Mesothelial cell of epicardium (in vitro differentiated cells): ENCODE measurements around the gene EEIG1. TPM values are rescaled to one million over a fixed set of nuclear protein-coding genes. Genes with fewer than 3 reads are reported as not detected.

Experiments
- DNase-seq, 2 experiments: peaks; one replicate each; pipeline ENCODE4 v3.0.0; 2021; ENCODE audit warnings: low spot score in 2 of 2; ENCODE audit not compliant: unreplicated experiment in 2 of 2
- H3K27ac Mint-ChIP-seq: 2 replicates; pipeline ENCODE4 v1.8.0; 2021; ENCODE audit warnings: mixed read lengths
- H3K27me3 Mint-ChIP-seq: 2 replicates; pipeline ENCODE4 v1.8.0; 2021; ENCODE audit warnings: low read depth, mixed read lengths
- H3K36me3 Mint-ChIP-seq: 2 replicates; pipeline ENCODE4 v1.8.0; 2021; ENCODE audit warnings: mixed read lengths
- H3K4me1 Mint-ChIP-seq: 2 replicates; pipeline ENCODE4 v1.8.0; 2021; ENCODE audit warnings: mixed read lengths
- H3K4me3 Mint-ChIP-seq: 2 replicates; pipeline ENCODE4 v1.8.0; 2021; ENCODE audit warnings: mild to moderate bottlenecking, moderate library complexity, mixed read lengths
- H3K9me3 Mint-ChIP-seq: 2 replicates; pipeline ENCODE4 v1.8.0; 2021; ENCODE audit warnings: mixed read lengths
- total RNA-seq: library from RNA; stranded (reverse); gene quantifications from 3 replicates; pipeline ENCODE4 v1.2.1, GENCODE V29; 2021
- TF ChIP-seq, protein P1 (sequence below): fragments of 200-600 bp; sonication (generic); IDR thresholded peaks from one replicate; pipeline ENCODE4 v1.5.0; 2021; ENCODE audit warnings: antibody characterized with exemption; ENCODE audit not compliant: unreplicated experiment

The EEIG1 gene
- total RNA-seq, 1 donor from 2014 or later: 67.4 TPM

GRCh38 chr9:128005923-128006322 is 25.1 kb upstream of the EEIG1 start:
- Mint-ChIP-seq H3K36me3 (peaks cover 3% of the 10 kb centered on the region), H3K4me3 (no peak overlapping the region), H3K9me3 (peaks cover 8% of the 10 kb centered on the region), H3K27me3 (no peaks in the 10 kb centered on the region), H3K27ac (peak overlapping the region; percentile 16), H3K4me1 (peaks cover 23% of the 10 kb centered on the region)
- DNase-seq: no peak
- TF ChIP-seq, protein P1, sequence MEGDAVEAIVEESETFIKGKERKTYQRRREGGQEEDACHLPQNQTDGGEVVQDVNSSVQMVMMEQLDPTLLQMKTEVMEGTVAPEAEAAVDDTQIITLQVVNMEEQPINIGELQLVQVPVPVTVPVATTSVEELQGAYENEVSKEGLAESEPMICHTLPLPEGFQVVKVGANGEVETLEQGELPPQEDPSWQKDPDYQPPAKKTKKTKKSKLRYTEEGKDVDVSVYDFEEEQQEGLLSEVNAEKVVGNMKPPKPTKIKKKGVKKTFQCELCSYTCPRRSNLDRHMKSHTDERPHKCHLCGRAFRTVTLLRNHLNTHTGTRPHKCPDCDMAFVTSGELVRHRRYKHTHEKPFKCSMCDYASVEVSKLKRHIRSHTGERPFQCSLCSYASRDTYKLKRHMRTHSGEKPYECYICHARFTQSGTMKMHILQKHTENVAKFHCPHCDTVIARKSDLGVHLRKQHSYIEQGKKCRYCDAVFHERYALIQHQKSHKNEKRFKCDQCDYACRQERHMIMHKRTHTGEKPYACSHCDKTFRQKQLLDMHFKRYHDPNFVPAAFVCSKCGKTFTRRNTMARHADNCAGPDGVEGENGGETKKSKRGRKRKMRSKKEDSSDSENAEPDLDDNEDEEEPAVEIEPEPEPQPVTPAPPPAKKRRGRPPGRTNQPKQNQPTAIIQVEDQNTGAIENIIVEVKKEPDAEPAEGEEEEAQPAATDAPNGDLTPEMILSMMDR: no peak

GRCh38 chr9:128003966-128004604 is 23.3 kb upstream of the EEIG1 start:
- H3K9me3 Mint-ChIP-seq: peaks cover 12% of the 10 kb centered on the region
- H3K36me3 Mint-ChIP-seq: peaks cover 6% of the 10 kb centered on the region
- no peaks in the 10 kb centered on the region for H3K27me3 Mint-ChIP-seq
- TF ChIP-seq, protein P1: no peak
- H3K4me1 Mint-ChIP-seq: peaks cover 23% of the 10 kb centered on the region
- H3K4me3 Mint-ChIP-seq: no peak overlapping the region
- H3K27ac Mint-ChIP-seq: no peak overlapping the region
- DNase-seq: no peak

GRCh38 chr9:128002959-128003358 is 22.2 kb upstream of the EEIG1 start:
- no peaks in the 10 kb centered on the region for H3K27me3 Mint-ChIP-seq
- no peak overlapping the region for H3K27ac Mint-ChIP-seq
- no peak for DNase-seq
- no peak overlapping the region for H3K4me3 Mint-ChIP-seq
- peaks cover 23% of the 10 kb centered on the region for H3K4me1 Mint-ChIP-seq
- peaks cover 4% of the 10 kb centered on the region for H3K36me3 Mint-ChIP-seq
- H3K9me3 Mint-ChIP-seq: peaks cover 10% of the 10 kb centered on the region
- TF ChIP-seq, protein P1: no peak

DNA sequence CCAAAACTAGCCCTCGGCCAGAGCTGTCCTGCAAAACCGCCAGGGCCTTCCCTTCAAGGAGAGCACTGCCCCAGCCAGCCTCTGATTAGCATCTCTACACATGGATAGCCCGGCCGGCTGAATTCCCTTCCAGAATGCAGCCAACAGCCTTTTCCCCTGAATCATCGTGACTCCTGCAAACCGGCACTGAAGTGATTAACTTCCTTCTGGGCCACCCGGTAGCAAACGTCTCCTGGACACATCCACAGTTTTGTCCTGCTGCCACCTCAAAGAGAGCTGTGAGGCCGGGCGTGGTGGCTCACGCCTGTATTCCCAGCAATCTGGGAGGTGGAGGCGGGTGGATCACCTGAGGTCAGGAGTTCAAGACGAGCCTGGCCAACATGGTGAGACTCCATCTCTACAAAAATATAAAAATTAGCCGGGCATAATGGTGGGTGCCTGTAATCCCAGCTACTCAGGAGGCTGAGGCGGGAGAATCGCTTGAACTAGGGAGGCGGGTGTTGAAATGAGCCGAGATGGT is 21.1 kb upstream of the EEIG1 start:
- H3K27me3 Mint-ChIP-seq: no peaks in the 10 kb centered on the region
- TF ChIP-seq, protein P1: no peak

DNA sequence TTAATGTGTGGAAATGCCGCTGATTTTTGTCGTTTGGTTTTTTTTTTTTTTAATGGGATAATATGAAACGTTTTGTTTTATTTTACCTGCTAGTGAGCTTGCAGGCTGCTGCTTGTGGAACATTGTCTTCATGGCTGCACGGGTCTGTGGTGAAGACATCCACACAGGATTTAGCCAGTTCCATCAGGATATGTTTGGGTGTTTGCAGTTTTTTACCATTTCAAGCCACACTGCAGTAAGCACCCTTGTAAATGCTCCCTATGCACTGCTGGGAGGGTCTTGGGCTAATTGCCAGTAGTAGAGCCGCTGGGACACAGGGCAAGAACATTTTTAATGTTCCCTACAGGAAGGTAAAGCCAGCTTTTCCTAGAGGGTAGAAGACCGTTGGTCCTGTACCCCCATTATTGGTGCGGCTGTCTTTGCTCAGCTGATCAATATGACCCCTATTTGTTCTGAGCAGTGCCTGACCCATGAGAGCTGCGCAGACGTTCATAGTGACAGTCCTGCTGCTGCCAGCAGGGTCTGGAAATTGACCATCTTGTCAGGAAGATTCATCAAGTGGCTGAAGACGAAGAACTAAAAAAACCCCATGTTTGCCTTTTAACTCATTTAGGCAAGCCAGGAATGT is 20.5 kb upstream of the EEIG1 start:
- H3K4me3 Mint-ChIP-seq: no peak overlapping the region
- DNase-seq: no peak
- peaks cover 4% of the 10 kb centered on the region for H3K9me3 Mint-ChIP-seq
- TF ChIP-seq, protein P1: no peak
- H3K27me3 Mint-ChIP-seq: no peaks in the 10 kb centered on the region
- H3K36me3 Mint-ChIP-seq: peaks cover 2% of the 10 kb centered on the region
- H3K27ac Mint-ChIP-seq: peak overlapping the region; percentile 5
- H3K4me1 Mint-ChIP-seq: peaks cover 15% of the 10 kb centered on the region

More for the DNA sequence above, 21.1 kb upstream of the EEIG1 start:
- peak overlapping the region; percentile 5 for H3K27ac Mint-ChIP-seq
- H3K4me1 Mint-ChIP-seq: peaks cover 19% of the 10 kb centered on the region
- no peak overlapping the region for H3K4me3 Mint-ChIP-seq
- H3K9me3 Mint-ChIP-seq: peaks cover 4% of the 10 kb centered on the region
- peaks cover 2% of the 10 kb centered on the region for H3K36me3 Mint-ChIP-seq
- no peak for DNase-seq
